ENCODE results near the gene TOR1AIP1. TPM values are rescaled to one million over a fixed set of nuclear protein-coding genes. Genes with fewer than 3 reads are reported as not detected.
"Not testable (repeated sequence)": the region's sequence is repeated elsewhere in the genome, so short reads cannot be mapped to it uniquely, and the experiment has no call there.

The TOR1AIP1 gene
- total RNA-seq, 1 donor from 2014 or later = 11.1 TPM

DNA sequence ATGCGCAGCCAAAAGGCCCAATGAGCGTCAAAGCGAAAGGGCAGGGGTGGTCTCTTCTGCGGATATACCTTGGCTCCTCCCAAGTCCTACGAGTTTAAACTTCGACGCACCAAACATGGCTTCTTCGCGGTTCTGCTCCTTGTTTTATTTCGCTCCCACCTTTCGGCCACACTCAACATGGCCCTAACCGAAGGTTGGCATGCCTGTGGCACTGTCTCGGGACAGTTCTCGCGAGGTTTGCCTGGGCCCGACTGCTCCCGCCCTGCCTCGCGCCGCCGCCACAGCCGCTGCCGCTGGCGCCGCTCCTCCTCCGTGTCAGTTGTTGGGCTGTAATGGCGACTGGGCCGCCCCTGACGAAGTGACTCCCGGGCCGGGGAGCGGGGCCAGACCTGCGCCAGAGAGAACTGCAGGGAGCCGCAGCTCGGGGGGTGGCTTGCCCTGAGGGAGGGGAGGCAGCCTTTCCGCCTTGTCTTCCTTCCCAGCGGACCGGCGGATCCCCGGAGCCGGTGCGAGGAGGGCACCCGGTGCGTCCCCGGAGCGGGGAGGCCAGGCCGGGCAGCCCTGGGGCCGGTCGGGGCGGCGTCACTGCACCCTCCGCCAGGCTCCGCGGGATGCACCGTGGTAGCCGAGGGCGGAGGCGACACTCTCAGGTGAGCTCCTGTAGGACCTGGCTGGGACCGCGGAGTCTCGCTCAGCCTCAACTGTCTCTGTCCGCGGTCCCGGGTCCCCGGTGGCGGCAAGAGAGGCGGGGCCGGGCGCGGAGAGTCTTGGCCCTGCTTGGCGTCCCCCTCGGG is 72.6 kb downstream of the TOR1AIP1 start, which contains the start of gene CEP350:
TSS of gene CEP350 (plus strand) at position 318 of the 794 bp plus-strand sequence. CDS start 31,372 bp downstream, outside the sequence.
- peaks cover 10% of the 10 kb centered on the region for H3K4me1 Mint-ChIP-seq (ENCODE audit: low read depth, unreplicated experiment)
- peaks cover 6% of the 10 kb centered on the region for H3K27me3 Mint-ChIP-seq (ENCODE audit: unreplicated experiment)
- TF ChIP-seq, protein P1, sequence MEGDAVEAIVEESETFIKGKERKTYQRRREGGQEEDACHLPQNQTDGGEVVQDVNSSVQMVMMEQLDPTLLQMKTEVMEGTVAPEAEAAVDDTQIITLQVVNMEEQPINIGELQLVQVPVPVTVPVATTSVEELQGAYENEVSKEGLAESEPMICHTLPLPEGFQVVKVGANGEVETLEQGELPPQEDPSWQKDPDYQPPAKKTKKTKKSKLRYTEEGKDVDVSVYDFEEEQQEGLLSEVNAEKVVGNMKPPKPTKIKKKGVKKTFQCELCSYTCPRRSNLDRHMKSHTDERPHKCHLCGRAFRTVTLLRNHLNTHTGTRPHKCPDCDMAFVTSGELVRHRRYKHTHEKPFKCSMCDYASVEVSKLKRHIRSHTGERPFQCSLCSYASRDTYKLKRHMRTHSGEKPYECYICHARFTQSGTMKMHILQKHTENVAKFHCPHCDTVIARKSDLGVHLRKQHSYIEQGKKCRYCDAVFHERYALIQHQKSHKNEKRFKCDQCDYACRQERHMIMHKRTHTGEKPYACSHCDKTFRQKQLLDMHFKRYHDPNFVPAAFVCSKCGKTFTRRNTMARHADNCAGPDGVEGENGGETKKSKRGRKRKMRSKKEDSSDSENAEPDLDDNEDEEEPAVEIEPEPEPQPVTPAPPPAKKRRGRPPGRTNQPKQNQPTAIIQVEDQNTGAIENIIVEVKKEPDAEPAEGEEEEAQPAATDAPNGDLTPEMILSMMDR (IDR thresholded peaks at IDR 0.05; ENCODE audit: partially characterized antibody, unreplicated experiment) = no peak
- peaks cover 2% of the 10 kb centered on the region for H3K9me3 Mint-ChIP-seq (ENCODE audit: unreplicated experiment)
- peak; percentile 98 for DNase-seq
- H3K4me3 Mint-ChIP-seq (ENCODE audit: unreplicated experiment) = peak within 1 kb of the TSS; percentile 93
- H3K36me3 Mint-ChIP-seq (ENCODE audit: unreplicated experiment) = no peaks in the 10 kb centered on the region
- H3K27ac Mint-ChIP-seq (ENCODE audit: unreplicated experiment) = peak within 1 kb of the TSS; percentile 75

DNA sequence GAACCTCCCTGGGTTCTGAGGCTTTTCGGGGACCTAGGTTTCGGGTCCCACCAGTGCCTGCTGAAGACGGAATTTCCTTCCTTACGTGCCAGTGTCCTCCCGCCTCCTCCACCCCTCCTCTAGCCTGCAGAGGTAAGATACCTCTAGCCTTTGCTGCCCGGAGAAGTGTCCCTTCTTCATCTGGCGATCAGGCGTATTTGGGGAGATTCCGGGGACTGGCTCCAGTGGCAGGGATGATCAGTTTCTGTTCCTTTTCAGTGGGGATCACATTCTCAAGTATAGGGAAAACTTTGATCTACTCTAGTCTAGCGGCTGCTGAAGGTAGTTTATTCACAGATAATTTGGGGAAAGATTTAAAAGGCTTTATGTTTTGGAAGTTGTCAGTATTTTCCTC is 73.2 kb downstream of the TOR1AIP1 start:
- Mint-ChIP-seq H3K4me3 (ENCODE audit: unreplicated experiment) (peak overlapping the region; percentile 93), H3K36me3 (ENCODE audit: unreplicated experiment) (no peaks in the 10 kb centered on the region), H3K27ac (ENCODE audit: unreplicated experiment) (peak overlapping the region; percentile 34), H3K27me3 (ENCODE audit: unreplicated experiment) (peaks cover 6% of the 10 kb centered on the region), H3K9me3 (ENCODE audit: unreplicated experiment) (peaks cover 2% of the 10 kb centered on the region), H3K4me1 (ENCODE audit: low read depth, unreplicated experiment) (peaks cover 10% of the 10 kb centered on the region)
- TF ChIP-seq, protein P1 (IDR thresholded peaks at IDR 0.05; ENCODE audit: partially characterized antibody, unreplicated experiment) = no peak
- DNase-seq = no peak

DNA sequence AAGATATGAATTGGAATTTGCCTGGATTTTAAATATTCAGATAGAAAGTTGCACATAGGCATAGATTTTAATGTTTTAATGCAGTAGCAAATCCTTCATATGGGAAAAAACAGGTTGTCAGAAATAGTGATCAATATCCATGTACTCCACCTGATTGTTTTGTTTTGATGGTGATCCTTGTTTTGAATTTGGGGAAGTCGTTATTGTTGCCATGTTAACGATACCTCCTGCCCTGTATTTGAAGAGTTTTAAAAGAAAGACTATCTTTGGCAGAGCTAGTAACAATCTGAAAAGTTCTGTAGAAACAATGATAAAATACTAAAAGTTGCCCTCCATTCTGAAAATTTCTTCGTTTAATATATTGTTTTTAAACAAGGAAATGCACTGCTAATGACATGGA is 73.6 kb downstream of the TOR1AIP1 start:
- TF ChIP-seq, protein P1 (IDR thresholded peaks at IDR 0.05; ENCODE audit: partially characterized antibody, unreplicated experiment) = no peak
- Mint-ChIP-seq H3K9me3 (ENCODE audit: unreplicated experiment) (peaks cover 2% of the 10 kb centered on the region), H3K27me3 (ENCODE audit: unreplicated experiment) (peaks cover 6% of the 10 kb centered on the region), H3K36me3 (ENCODE audit: unreplicated experiment) (no peaks in the 10 kb centered on the region), H3K4me3 (ENCODE audit: unreplicated experiment) (peak overlapping the region; percentile 93), H3K4me1 (ENCODE audit: low read depth, unreplicated experiment) (peaks cover 10% of the 10 kb centered on the region), H3K27ac (ENCODE audit: unreplicated experiment) (peak overlapping the region; percentile 34)
- DNase-seq = no peak

DNA sequence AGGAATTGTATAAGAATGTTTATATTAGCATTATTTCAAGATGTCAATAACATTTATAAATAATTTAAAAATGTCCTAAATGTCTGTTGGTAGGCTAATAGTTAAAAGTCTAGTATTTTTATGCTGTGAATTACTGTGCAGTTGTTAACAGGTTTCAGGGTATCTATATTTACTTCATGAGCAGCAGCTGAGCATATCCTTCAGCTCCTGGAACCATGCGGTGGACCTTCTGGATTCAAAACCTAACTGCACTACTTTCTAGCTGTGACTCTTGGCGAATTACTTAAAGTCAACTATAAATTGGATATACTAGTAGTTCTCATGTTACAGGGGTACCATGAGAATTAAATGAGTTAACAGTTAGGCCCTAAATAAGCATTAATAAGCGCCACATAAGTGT is 76.3 kb downstream of the TOR1AIP1 start:
- TF ChIP-seq, protein P1 (IDR thresholded peaks at IDR 0.05; ENCODE audit: partially characterized antibody, unreplicated experiment) = no peak
- peaks cover 10% of the 10 kb centered on the region for H3K4me1 Mint-ChIP-seq (ENCODE audit: low read depth, unreplicated experiment)
- H3K27ac Mint-ChIP-seq (ENCODE audit: unreplicated experiment) = no peak overlapping the region
- no peaks in the 10 kb centered on the region for H3K36me3 Mint-ChIP-seq (ENCODE audit: unreplicated experiment)
- DNase-seq = no peak
- peaks cover 4% of the 10 kb centered on the region for H3K9me3 Mint-ChIP-seq (ENCODE audit: unreplicated experiment)
- H3K4me3 Mint-ChIP-seq (ENCODE audit: unreplicated experiment) = no peak overlapping the region
- H3K27me3 Mint-ChIP-seq (ENCODE audit: unreplicated experiment) = peaks cover 6% of the 10 kb centered on the region

DNA sequence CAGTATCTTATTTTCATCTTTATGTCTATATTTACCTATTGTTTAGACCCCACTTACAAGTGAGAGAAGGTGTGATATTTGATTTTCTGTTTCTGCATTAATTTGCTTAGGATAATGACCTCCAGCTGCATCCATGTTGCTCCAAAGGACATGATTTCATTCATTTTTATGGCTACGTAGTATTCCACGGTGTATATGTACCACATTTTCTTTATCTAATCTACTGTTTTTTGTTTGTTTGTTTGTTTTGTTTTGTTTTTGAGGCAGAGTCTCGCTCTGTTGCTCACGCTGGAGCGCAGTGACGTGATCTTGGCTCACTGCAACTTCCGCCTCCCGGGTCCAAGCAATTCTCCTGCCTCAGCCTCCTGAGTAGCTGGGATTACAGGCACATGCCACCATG is 80.1 kb downstream of the TOR1AIP1 start:
- not testable (repeated sequence) for H3K4me3 Mint-ChIP-seq (ENCODE audit: unreplicated experiment); H3K27me3 Mint-ChIP-seq (ENCODE audit: unreplicated experiment); H3K4me1 Mint-ChIP-seq (ENCODE audit: low read depth, unreplicated experiment); H3K36me3 Mint-ChIP-seq (ENCODE audit: unreplicated experiment); H3K9me3 Mint-ChIP-seq (ENCODE audit: unreplicated experiment); H3K27ac Mint-ChIP-seq (ENCODE audit: unreplicated experiment); DNase-seq

Measured in glutamatergic neuron (in vitro differentiated cells).